HG03066 (cell line): ENCODE data around the gene EPS15.
"Not testable (repeated sequence)": the region's sequence is repeated elsewhere in the genome, so short reads cannot be mapped to it uniquely, and the experiment has no call there.

Experiments
- ATAC-seq: cut with Tn5 transposase; IDR thresholded peaks from one replicate; pipeline ENCODE4 v1.9.1; 2021; ENCODE audit warnings: low read depth; ENCODE audit not compliant: unreplicated experiment

Gene EPS15

GRCh38 chr1:51409755-51410541 lies 109.1 kb downstream of the EPS15 start:
- ATAC-seq = not testable (repeated sequence)

GRCh38 chr1:51392241-51392640 lies 126.8 kb downstream of the EPS15 start:
- no peak for ATAC-seq

DNA sequence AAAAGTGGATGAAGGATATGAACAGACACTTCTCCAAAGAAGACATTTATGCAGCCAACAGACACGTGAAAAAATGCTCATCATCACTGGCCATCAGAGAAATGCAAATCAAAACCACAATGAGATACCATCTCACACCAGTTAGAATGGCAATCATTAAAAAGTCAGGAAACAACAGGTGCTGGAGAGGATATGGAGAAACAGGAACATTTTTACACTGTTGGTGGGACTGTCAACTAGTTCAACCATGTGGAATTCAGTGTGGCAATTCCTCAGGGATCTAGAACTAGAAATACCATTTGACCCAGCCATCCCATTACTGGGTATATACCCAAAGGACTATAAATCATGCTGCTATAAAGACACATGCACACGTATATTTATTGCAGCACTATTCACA lies 128.4 kb downstream of the EPS15 start:
- ATAC-seq = not testable (repeated sequence)

GRCh38 chr1:51387288-51387687 lies 131.8 kb downstream of the EPS15 start:
- ATAC-seq = not testable (repeated sequence)

GRCh38 chr1:51386259-51386658 lies 132.8 kb downstream of the EPS15 start:
- ATAC-seq = not testable (repeated sequence)

- ATAC-seq = no peak
Observed at GRCh38 chr1:51385776-51386175, 133.3 kb downstream of the EPS15 start.

GRCh38 chr1:51381964-51382363 lies 137.1 kb downstream of the EPS15 start:
- no peak for ATAC-seq

DNA sequence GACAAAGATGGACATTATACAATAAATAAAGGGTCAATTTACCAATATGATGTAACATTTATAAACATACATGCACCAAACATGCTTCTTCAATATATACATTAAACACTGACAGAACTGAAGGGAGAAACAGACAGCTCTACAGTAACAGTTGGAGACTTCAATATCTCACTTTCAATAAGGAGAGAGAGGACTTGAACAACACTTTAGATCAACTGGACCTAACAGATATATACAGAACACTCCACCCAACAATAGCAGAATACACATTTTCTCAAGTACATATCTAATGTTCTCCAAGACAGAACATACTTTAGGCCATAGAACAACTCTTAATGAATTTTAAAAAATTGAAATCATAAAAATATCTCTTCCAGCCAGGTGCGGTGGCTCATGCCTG lies 138.1 kb downstream of the EPS15 start:
- no peak for ATAC-seq

DNA sequence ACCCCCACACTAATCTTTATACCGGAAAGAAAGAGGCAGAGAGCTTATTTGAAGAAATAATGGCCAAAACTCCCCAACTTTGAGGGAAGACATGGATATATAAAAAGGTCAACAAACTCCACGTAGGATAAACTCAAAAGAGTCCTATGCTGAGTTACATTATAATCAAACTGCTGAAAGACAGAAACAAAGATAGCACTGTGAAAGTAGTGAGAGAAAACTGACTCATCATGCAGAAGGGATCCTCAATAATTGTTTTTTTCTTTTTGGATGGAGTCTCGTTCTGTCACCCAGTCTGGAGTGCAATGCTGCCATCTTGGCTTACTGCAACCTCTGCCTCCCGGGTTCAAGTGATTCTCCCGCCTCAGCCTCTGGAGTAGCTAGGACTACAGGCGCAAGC lies 140.2 kb downstream of the EPS15 start:
- no peak for ATAC-seq

DNA sequence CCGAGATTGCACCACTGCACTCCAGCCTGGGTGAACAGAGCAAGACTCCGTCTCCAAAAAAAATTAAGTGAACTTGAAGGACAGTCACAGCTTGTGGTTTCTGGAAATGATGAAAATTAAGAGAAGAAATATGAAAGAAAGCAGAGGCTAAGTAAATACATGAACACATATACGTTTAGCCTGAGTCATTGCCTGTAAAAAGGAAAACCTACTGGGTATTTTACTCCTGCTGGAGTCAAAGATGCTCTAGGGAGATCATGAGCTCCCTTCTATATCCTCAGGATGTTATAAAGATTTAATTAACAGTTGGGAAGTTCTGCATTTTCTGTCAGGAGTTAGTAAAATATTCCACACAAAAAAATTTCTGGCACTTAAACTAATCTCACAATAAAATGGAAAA lies 145.2 kb downstream of the EPS15 start:
- ATAC-seq = no peak

DNA sequence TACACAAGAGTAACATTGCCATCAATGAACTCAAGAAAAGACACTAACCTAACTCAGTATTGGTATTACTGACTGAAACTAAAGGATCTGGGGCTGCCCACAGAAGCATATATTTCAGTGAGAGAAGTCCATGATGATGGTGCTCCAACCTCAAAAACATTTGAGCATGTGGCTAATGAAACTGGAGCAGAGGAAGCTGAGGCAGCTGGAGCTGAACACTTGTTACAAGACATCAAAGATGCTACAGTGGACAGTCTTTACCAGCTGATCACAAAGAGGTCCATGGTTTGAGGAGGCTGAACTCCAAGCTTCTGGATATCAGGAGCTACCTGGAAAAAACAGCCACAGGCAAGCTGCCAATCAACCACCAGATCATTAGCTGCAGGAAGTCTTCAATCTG lies 146.5 kb downstream of the EPS15 start:
- ATAC-seq = no peak

DNA sequence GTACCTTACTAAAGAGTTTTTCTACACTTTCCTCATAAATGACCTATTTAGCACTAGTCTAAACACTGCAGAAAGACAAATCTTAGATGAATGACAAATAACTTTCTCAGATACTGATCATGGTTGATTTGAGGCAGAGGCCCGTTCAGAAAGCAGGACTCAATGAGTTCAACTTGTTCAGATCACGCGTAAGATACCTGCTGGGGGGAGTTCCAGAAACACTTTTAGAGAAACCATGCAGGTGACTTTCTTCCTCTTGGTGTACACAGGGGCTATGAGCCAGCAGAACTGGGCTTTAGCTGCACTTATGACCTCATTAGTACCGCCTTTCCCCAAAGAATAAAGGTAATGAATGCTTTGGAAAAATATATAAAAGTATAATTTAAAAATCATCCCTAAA lies 149.9 kb downstream of the EPS15 start:
- no peak for ATAC-seq

DNA sequence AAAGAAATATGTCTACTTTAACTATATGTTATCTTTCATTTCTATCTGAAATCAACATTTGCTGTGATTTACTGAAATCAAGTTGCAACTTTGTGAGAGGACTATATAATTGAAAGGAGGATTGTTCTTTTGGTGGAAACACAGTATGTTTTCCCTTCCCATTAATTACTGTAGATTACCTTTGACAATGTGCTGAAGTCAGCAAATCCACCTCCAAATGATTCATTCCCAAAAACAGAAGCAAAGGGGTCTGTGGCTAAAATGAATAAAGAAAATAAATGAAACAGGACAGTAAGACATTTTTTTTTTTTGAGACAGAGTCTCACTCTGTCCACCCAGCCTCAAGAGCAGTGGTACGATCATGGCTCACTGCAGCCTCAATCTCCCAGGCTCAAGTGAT lies 153.3 kb downstream of the EPS15 start:
- ATAC-seq = no peak

DNA sequence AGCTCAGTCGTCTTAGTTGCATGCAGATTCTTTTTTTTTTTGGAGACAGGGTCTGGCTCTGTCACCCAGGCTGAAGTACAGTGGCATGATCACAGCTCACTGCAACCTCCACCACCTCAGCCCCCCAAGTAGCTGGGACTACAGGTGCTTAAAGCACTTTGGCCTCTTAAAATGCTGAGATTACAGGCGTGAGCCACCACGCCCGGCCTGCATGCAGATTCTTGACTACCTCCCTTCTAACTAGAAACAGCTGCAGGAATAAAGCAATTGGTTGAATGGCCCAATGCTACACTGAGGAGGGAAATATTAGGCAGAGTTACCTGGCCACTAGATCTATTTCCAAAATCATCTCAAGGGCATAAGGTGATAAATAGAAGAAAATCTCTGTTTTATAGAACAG lies 159.2 kb downstream of the EPS15 start:
- ATAC-seq = no peak

DNA sequence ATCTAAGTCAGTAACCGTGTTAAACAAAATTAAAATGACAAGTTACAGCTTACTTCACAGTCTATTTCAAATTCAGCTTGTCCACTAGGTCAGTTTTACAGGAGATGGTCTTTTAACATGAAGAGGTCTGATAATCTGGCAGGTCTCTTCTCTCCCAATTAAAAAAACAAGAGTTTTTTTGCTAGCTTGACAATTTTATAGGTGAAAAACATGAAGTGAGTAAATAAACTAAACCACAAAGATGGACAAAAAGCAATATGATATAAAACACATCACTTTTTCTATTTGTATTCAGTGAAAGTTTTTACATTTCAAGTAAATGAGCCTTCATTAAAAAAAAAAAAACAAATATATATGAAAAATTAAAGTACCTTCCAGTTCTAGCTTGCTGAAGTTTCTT lies 163.7 kb downstream of the EPS15 start:
- no peak for ATAC-seq

GRCh38 chr1:51354416-51354815 lies 164.7 kb downstream of the EPS15 start:
- ATAC-seq = no peak

GRCh38 chr1:51351907-51352306 lies 167.2 kb downstream of the EPS15 start:
- ATAC-seq = no peak

DNA sequence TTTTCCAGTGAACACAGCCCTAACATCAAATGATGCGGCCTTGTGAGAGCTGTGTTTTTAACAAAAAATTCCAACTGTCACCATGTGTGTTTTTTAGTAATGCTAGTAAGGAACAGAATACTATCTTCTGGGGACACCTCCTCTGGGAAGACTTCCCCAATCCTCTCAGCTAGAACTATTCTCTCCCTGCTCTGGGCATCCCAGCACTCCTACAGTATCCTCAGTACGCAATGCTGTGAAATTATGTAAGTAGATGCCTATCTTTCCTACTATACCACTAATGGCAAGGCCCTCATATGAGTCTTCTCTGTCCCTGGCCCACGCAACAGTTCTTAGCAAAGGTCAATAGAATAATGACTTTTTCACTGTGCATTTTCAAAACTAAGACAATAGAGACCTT lies 169.2 kb downstream of the EPS15 start:
- no peak for ATAC-seq

GRCh38 chr1:51348147-51348527 lies 170.9 kb downstream of the EPS15 start:
- no peak for ATAC-seq

DNA sequence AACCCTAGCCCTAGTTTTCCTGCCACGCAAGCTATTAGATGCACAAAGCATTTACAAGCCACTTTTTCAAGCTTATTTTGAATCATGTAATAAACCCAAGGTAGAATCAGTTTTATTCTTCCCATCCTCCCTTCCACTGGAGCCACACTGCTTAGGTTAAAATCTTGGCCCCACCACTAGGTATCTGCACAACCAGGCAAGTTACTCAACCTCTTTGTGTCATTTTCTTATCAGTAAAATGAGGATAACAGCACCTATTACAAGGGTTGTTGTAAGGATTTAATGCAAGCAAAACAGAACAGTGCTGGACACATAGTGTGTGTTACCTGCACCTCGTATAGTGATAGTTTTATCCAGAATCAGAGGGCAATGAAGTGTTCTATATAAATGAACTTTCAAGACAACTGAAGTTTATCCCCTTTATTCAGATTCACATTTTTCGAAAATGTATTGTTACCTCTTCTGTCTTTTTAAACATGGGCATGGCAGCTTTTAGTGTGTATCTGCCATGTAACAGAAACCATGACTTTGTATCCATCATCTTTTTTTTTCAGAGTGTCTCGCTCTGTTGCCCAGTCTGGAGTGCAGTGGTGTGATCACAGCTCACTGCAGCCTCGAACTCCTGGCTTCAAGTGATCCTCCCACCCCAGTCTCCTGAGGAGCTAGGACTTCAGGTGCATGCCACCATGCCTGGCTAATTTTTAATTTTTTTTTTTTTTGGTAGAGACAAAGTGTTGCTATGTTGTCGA lies 171.5 kb downstream of the EPS15 start:
- ATAC-seq = no peak

DNA sequence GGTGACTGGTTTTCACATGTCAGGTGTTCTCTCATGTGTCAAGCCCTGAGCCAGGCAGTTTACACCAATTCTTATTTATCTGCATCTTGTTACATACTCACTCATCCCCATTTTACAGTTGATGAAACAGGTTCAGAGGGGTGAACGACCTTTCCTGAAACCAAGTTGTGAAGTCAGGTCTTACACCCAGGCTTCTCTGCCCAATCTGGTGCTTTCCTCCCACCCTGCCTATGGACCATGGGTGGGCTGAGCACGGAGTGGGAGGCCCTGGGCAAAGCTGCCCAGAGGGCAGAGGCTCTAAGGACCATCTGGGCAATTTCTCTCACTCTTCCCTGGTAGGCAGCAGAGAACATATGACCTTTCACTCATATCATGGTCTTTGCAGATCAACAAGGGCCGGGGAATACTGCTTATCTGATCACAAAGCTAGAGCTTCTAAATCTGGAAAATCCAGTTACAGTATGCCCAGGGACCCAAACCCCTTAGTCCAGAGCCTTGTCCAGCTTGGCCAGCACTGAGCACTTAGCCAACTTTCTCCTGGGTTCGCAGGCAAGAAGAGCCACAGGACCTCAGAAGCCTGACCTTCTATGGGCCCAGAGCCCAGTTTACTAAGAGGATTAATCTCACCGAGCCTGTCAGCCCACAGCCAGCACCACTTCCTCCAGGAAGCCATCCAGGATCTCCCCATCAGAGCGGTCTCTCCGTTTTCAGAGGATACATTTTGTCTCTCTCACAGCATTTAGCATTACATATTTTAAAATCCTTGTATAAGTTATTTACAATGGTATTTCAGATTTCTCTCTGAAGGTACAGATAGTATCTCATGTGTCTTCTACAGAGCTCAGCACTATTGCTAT lies 172.8 kb downstream of the EPS15 start:
- no peak for ATAC-seq
